T-cell (primary cell): Measurements from ENCODE around the gene SAV1. TPM values are rescaled to one million over a fixed set of nuclear protein-coding genes. Genes with fewer than 3 reads are reported as not detected.

Experiments used
- ATAC-seq, 4 experiments: fragments of 200-7000 bp in 3 of 4; fragments of 150-1000 bp in 1 of 4; cut with Tn5 transposase; replicated peaks in 1 of 4; 1 replicate in 3 of 4; 2 replicates in 1 of 4; pipeline ENCODE4 v1.10.0; 2021; ENCODE audit warnings: moderate library complexity in 3 of 4, mild to moderate bottlenecking in 2 of 4, moderate number of reproducible peaks in 1 of 4
- CTCF ChIA-PET, 2 donors: fragments of 300-600 bp; sonication (Branson Sonifier 250); formaldehyde crosslinking; loops; one replicate each; lab custom pipeline; 2022; ENCODE audit warnings: antibody characterized with exemption in 2 of 2; lab: Charles Lee
- POLR2A ChIA-PET, 2 donors: fragments of 300-600 bp; sonication (Branson Sonifier 250); formaldehyde crosslinking; loops; one replicate each; lab custom pipeline; 2022; ENCODE audit warnings: antibody characterized with exemption in 2 of 2; lab: Charles Lee
- DNase-seq, 35 experiments: peaks; one replicate each; pipeline versions ENCODE4 v3.0.0 to v3.0.0-alpha.2; 2013 to 2023
- H3K27ac ChIP-seq: one replicate; pipeline ENCODE4 v1.5.1; 2013; ENCODE audit warnings: low read length
- H3K27me3 ChIP-seq, 2 experiments: replicated peaks in 1 of 2; 1 replicate in 1 of 2; 2 replicates in 1 of 2; pipeline versions ENCODE4 v1.6.1 to v1.7.0; 2013; ENCODE audit warnings: low read length in 1 of 2, mixed read lengths in 1 of 2; ENCODE audit not compliant: control insufficient read depth in 2 of 2, insufficient read depth in 2 of 2; ENCODE audit errors: extremely low read depth in 1 of 2
- H3K36me3 ChIP-seq, 2 donors: 1 replicate in 1 of 2; 2 replicates in 1 of 2; pipeline versions ENCODE4 v1.6.1 to v1.7.0; 2013; ENCODE audit warnings: low read length in 1 of 2; ENCODE audit not compliant: control insufficient read depth in 2 of 2, insufficient read depth in 1 of 2; ENCODE audit errors: extremely low read depth in 1 of 2
- H3K4me1 ChIP-seq, 2 experiments: 1 replicate in 1 of 2; 2 replicates in 1 of 2; pipeline versions ENCODE4 v1.6.1 to v1.7.0; 2013; ENCODE audit warnings: low read length in 2 of 2, mixed read lengths in 1 of 2; ENCODE audit not compliant: insufficient read depth in 2 of 2, control insufficient read depth in 1 of 2; ENCODE audit errors: extremely low read depth in 1 of 2
- H3K4me3 ChIP-seq, 2 donors: 1 replicate in 1 of 2; 2 replicates in 1 of 2; pipeline versions ENCODE4 v1.5.1 to v1.7.0; 2013; ENCODE audit warnings: mild to moderate bottlenecking in 2 of 2, low read length in 1 of 2, moderate library complexity in 1 of 2; ENCODE audit not compliant: control insufficient read depth in 1 of 2; ENCODE audit errors: extremely low read depth in 1 of 2
- H3K9me3 ChIP-seq: 2 replicates; pipeline ENCODE4 v1.7.0; 2013
- H3K27ac Mint-ChIP-seq, 2 donors: one replicate each; pipeline ENCODE4 v1.8.0; 2020 to 2021; ENCODE audit warnings: mild to moderate bottlenecking in 2 of 2, mixed read lengths in 2 of 2
- H3K27me3 Mint-ChIP-seq, 2 donors: one replicate each; pipeline ENCODE4 v1.8.0; 2021 to 2022; ENCODE audit warnings: mixed read lengths in 2 of 2
- H3K36me3 Mint-ChIP-seq: one replicate; pipeline ENCODE4 v1.8.0; 2021; ENCODE audit warnings: mixed read lengths
- H3K4me1 Mint-ChIP-seq, 3 donors: one replicate each; pipeline ENCODE4 v1.8.0; 2020 to 2022; ENCODE audit warnings: mixed read lengths in 3 of 3, mild to moderate bottlenecking in 1 of 3
- H3K4me3 Mint-ChIP-seq, 3 donors: one replicate each; pipeline ENCODE4 v1.8.0; 2020 to 2022; ENCODE audit warnings: mild to moderate bottlenecking in 3 of 3, mixed read lengths in 3 of 3, moderate library complexity in 3 of 3
- H3K9me3 Mint-ChIP-seq, 3 donors: one replicate each; pipeline ENCODE4 v1.8.0; 2020 to 2022; ENCODE audit warnings: mixed read lengths in 3 of 3
- WGBS: methylation state at CpG from one replicate; pipeline ENCODE4 v1.1.5; 2013; ENCODE audit warnings: missing lambda C conversion rate; ENCODE audit not compliant: insufficient coverage; 5-methylcytosine and 5-hydroxymethylcytosine counted together
- total RNA-seq, 35 experiments: library from RNA in 6 of 35; stranded (reverse) in 6 of 35; fragments of 120-200 nt in 1 of 35; gene quantifications; one replicate each; pipeline versions ENCODE4 v1.2.1 to v1.2.4 and lab custom pipeline; 2013 to 2026

SAV1 gene
- total RNA-seq, 5 donors from 2014 or later (not counting 1 experiment from before 2014, with no cell fraction given) = 9.1 to 12.2 (median 11.1) TPM

GRCh38 chr14:50677527-50678063 is 9.5 kb upstream of the SAV1 start:
- Mint-ChIP-seq H3K9me3 (no peaks in the 10 kb centered on the region), H3K4me1 (peaks cover 5 to 12% (median 11%) of the 10 kb centered on the region in 3 donors), H3K27me3 (no peaks in the 10 kb centered on the region), H3K4me3 (no peak overlapping the region), H3K36me3 (no peaks in the 10 kb centered on the region), H3K27ac (no peak overlapping the region)
- ChIA-PET POLR2A (no interaction called here), CTCF (interaction anchor here in 1 of 2 donors (0.5 kb wide), 1 partner anchor 127 kb away, joined by 3 read pairs; no protein-coding TSS in a partner anchor)
- no peaks in the 10 kb centered on the region for H3K4me1 ChIP-seq
- no peak for DNase-seq
- H3K27ac ChIP-seq = no peak overlapping the region
- no peak for ATAC-seq
- no peaks in the 10 kb centered on the region for H3K36me3 ChIP-seq
- H3K9me3 ChIP-seq = no peaks in the 10 kb centered on the region
- 8% methylated on average over 1 of the region's 5 CpGs for WGBS
- H3K4me3 ChIP-seq = no peak overlapping the region
- no peaks in the 10 kb centered on the region for H3K27me3 ChIP-seq

DNA sequence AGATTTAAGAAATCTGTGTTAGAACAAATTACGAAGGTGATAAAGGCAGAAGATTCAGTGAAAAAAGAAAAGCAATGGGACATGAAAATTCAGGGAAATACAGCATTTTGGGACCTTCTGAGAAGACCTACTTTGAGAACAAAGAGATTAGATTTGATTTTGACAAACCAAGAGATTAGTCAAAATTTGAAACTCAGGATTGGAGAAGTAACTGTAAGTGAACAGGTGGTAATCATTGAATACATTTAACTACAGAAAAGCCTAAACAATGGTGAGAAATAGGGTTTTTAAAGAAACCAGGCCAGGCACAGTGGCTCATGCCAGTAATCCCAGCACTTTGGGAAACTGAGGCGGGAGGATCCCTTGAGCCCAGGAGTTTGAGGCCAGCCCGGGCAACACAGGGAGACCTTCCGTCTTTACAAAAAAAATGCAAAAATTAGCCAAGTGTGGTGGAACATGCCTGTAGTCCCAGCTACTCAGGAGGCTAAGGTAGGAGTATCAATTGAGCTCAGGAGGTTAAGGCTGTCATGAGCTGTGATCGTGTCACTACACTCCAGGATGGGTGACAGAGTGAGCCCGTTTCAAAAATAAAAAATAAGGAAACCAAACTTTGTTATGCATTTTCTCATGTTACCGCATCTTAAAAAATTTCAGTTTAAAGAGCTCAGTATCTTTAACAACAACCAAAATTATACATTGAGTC is 8.9 kb upstream of the SAV1 start:
- ATAC-seq (no peak), DNase-seq (no peak)
- Histone ChIP-seq H3K27ac (no peak overlapping the region), H3K9me3 (no peaks in the 10 kb centered on the region), H3K27me3 (no peaks in the 10 kb centered on the region), H3K4me3 (no peak overlapping the region), H3K36me3 (no peaks in the 10 kb centered on the region), H3K4me1 (no peaks in the 10 kb centered on the region)
- no peak overlapping the region for H3K27ac Mint-ChIP-seq
- POLR2A ChIA-PET = no interaction called here
- CTCF ChIA-PET = interaction anchor here in 1 of 2 donors (0.6 kb wide), 1 partner anchor 11 kb away, joined by 4 read pairs; no protein-coding TSS in a partner anchor
- no peaks in the 10 kb centered on the region for H3K9me3 Mint-ChIP-seq
- H3K4me1 Mint-ChIP-seq = peaks cover 5 to 12% (median 11%) of the 10 kb centered on the region in 3 donors
- no peak overlapping the region for H3K4me3 Mint-ChIP-seq
- H3K36me3 Mint-ChIP-seq = no peaks in the 10 kb centered on the region
- 83% methylated on average over 1 of the region's 7 CpGs for WGBS
- no peaks in the 10 kb centered on the region for H3K27me3 Mint-ChIP-seq

- no peak overlapping the region for H3K27ac ChIP-seq
- Mint-ChIP-seq H3K4me1 (peaks cover 5 to 12% (median 11%) of the 10 kb centered on the region in 3 donors), H3K4me3 (no peak overlapping the region), H3K9me3 (no peaks in the 10 kb centered on the region), H3K27me3 (no peaks in the 10 kb centered on the region), H3K36me3 (no peaks in the 10 kb centered on the region), H3K27ac (no peak overlapping the region)
- H3K4me3 ChIP-seq = no peak overlapping the region
- POLR2A ChIA-PET = no interaction called here
- WGBS = no CpG with 5 or more reads among the region's 2 CpGs
- ATAC-seq = no peak
- no peak for DNase-seq
- H3K9me3 ChIP-seq = no peaks in the 10 kb centered on the region
- H3K27me3 ChIP-seq = no peaks in the 10 kb centered on the region
- H3K4me1 ChIP-seq = no peaks in the 10 kb centered on the region
- CTCF ChIA-PET = no interaction called here
- no peaks in the 10 kb centered on the region for H3K36me3 ChIP-seq
These were observed 7.5 kb upstream of the SAV1 start for GRCh38 chr14:50675597-50675996.

DNA sequence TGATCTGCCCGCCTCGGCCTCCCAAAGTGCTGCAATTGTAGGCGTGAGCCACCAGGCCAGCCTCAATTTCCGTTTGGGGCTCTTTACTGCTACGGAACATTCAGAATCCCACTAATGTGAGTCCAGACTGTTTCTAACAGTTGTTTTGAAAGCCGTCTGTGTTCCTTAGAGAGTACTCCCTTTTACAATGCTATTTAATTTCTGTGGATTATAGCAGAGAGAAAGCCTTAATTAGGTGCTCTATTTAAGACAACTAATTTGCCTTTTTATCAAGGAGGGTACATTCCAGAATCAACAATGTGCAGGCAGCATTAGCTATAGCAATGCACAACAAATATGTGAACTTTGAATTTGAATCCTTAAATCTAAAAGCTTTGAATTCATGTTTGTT is 2.8 kb upstream of the SAV1 start:
- Histone ChIP-seq H3K36me3 (no peaks in the 10 kb centered on the region), H3K4me3 (no peak overlapping the region), H3K27me3 (no peaks in the 10 kb centered on the region), H3K9me3 (no peaks in the 10 kb centered on the region), H3K27ac (no peak overlapping the region), H3K4me1 (peaks cover 3 to 8% of the 10 kb centered on the region in 2 experiments)
- Mint-ChIP-seq H3K27me3 (no peaks in the 10 kb centered on the region), H3K4me1 (peaks cover 14 to 15% (median 14%) of the 10 kb centered on the region in 3 donors), H3K36me3 (no peaks in the 10 kb centered on the region), H3K4me3 (no peak overlapping the region), H3K9me3 (no peaks in the 10 kb centered on the region), H3K27ac (no peak overlapping the region)
- DNase-seq (no peak), ATAC-seq (no peak)
- ChIA-PET POLR2A (interaction anchor here (0.6 to 0.7 kb wide), 3 partner anchors 16 to 1326 kb away, joined by 6 to 8 read pairs (median 6); no protein-coding TSS in a partner anchor), CTCF (interaction anchor here in 1 of 2 donors (0.6 kb wide), 1 partner anchor 1038 kb away, joined by 3 read pairs; no protein-coding TSS in a partner anchor)
- WGBS = 75% methylated on average over 3 of the region's 6 CpGs

- no peak overlapping the region for H3K4me3 Mint-ChIP-seq
- ATAC-seq = no peak
- H3K36me3 Mint-ChIP-seq = no peaks in the 10 kb centered on the region
- Histone ChIP-seq H3K27me3 (no peaks in the 10 kb centered on the region), H3K4me3 (no peak overlapping the region), H3K4me1 (peaks cover 3 to 8% of the 10 kb centered on the region in 2 experiments), H3K36me3 (no peaks in the 10 kb centered on the region), H3K27ac (no peak overlapping the region), H3K9me3 (no peaks in the 10 kb centered on the region)
- no peaks in the 10 kb centered on the region for H3K27me3 Mint-ChIP-seq
- no peak for DNase-seq
- ChIA-PET POLR2A (no interaction called here), CTCF (interaction anchor here in 1 of 2 donors (0.5 kb wide), 1 partner anchor 153 kb away, joined by 5 read pairs; no protein-coding TSS in a partner anchor)
- WGBS = 93% methylated on average over 6 of the region's 10 CpGs
- peaks cover 14 to 16% (median 16%) of the 10 kb centered on the region in 3 donors for H3K4me1 Mint-ChIP-seq
- no peaks in the 10 kb centered on the region for H3K9me3 Mint-ChIP-seq
- H3K27ac Mint-ChIP-seq = no peak overlapping the region
These were observed 2.2 kb upstream of the SAV1 start for GRCh38 chr14:50670196-50670865.

- Mint-ChIP-seq H3K27ac (no peak overlapping the region), H3K36me3 (peaks cover 3% of the 10 kb centered on the region), H3K9me3 (no peaks in the 10 kb centered on the region), H3K27me3 (no peaks in the 10 kb centered on the region), H3K4me1 (peaks cover 16 to 20% (median 17%) of the 10 kb centered on the region in 3 donors), H3K4me3 (no peak overlapping the region)
- no peaks in the 10 kb centered on the region for H3K36me3 ChIP-seq
- no peak overlapping the region for H3K27ac ChIP-seq
- ChIA-PET CTCF (no interaction called here), POLR2A (no interaction called here)
- H3K9me3 ChIP-seq = no peaks in the 10 kb centered on the region
- H3K4me3 ChIP-seq = no peak overlapping the region
- peaks cover 3 to 8% of the 10 kb centered on the region in 2 experiments for H3K4me1 ChIP-seq
- DNase-seq = no peak
- H3K27me3 ChIP-seq = no peaks in the 10 kb centered on the region
- whole genome bisulfite sequencing = 100% methylated on average over 4 of the region's 4 CpGs
- ATAC-seq = no peak
These were observed 1.4 kb upstream of the SAV1 start for GRCh38 chr14:50669441-50669986.
